Measurements from ENCODE around the gene CISD1.
"Not testable (repeated sequence)": the region's sequence is repeated elsewhere in the genome, so short reads cannot be mapped to it uniquely, and the experiment has no call there.

CISD1 gene

DNA sequence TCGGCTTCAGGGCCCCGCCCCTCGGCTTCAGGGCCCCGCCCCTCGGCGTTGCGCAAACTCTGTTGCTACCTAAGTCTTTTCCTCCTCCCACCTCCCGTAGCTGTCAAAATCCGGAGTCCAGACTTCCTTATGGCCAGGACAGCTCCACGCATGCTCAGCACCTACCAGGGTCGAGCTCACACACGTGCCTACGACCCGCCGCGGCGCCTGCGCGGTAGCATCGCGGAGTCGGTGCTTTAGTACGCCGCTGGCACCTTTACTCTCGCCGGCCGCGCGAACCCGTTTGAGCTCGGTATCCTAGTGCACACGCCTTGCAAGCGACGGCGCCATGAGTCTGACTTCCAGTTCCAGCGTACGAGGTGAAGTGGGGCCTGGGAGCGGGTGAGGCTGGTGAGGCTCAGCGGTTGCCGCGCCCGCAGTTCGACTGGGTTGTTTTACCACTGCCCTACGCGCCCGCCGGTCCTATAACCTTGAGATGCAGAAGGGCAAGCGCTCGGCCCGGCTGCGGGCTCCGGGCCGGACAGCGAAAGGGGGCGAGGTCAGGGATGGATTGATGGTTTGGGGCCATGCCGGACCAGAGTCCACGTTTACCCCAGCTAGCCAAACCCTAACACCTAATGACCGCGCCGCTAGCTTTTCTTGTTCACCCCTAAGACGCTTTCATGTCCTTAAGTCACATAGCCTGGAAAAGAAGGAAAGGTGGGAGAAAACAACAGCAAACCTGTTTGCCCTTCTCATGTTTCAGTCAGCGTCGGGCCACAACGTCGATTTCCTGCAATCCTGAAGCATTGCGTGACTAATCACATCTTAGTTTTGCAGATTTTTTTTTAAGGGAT is at the start of gene CISD1:
CISD1 (plus strand) TSS at position 217 of the 836 bp plus-strand sequence; CDS start at position 329, 112 bp downstream.
- DNase-seq = peak; percentile 87

DNA sequence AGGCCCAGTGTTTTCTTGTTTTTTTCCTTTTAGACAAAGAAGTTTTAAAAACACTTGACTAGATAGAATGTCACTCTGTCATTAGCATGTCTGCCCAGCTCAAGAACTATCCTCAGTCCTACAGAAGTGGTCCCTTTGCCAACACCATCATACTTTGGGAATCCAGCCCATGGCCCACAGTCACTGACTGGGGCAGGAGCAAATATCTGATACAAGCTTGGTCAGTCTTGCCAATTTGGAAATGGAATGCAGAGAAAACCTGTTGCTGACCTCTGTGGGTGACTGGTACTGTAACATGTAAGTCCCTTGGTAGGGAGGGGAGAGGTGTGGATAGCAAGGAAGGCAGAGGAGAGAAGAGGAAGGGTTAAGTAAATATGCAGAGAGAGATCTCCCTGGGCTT is 49.1 kb upstream of the CISD1 start:
- DNase-seq = no peak

DNA sequence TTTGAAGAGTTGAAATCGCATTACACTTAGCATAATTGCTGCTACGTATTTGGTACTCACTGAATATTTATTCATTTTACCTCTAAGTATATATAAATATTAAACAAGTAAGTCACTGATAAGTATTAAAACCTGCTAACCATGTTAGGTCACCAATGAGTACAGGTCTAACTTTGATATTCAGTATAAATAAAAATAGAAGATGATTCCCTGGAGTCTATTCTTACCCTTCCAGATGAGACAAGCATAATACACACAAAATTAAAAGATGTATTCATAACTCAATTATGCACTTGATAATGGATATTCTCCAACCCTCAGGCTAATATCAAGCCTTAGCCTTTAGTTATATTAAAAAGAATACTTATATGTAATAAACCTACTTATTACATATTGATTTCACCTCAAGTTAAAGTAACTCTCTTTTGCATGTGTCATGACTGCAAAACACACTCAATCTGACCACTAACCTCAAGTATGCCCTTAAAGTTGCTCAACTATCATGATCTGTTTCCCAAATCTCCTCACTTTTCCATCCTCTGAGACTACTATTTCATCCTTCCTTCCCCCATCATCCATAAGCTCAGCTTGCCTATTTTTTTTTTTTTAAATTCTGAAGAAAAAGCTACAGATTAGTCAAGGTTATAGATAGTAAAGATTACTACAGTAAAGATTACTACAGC is 48.1 kb upstream of the CISD1 start:
- no peak for DNase-seq

DNA sequence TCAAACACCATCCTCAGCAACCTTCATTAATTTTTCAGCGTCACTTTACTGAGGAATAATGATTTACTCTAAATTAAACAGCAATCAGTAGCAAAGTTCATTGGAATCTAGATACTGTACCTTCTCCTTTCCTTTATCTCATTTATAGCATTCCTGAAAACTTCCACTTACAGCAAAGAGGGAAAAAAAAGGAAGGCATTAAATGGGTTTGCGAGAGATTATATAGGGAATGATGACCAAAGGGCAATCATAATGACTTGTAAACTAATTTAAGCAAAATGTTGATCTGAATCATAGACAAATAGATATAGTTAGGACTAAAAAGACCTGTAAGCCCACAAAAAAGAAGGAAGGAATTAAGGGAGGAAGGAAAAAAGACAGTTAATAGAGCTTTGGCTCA is 43.3 kb upstream of the CISD1 start:
- no peak for DNase-seq

DNA sequence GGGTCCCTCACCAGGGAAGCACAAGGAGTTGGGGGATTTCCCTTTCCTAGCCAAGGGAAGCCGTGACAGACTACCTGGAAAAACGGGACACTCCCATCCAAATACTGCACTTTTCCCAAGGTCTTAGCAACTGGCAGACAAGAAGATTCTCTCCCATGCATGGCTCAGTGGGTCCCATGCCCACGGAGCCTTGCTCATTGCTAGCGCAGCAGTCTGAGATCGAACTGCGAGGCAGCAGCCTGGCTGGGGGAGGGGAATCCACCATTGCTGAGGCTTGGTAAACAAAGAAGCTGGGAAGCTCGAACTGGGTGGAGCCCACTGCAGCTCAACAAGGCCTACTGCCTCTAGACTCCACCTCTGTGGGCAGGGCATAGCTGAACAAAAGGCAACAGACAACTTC is 39.1 kb upstream of the CISD1 start:
- DNase-seq = not testable (repeated sequence)

DNA sequence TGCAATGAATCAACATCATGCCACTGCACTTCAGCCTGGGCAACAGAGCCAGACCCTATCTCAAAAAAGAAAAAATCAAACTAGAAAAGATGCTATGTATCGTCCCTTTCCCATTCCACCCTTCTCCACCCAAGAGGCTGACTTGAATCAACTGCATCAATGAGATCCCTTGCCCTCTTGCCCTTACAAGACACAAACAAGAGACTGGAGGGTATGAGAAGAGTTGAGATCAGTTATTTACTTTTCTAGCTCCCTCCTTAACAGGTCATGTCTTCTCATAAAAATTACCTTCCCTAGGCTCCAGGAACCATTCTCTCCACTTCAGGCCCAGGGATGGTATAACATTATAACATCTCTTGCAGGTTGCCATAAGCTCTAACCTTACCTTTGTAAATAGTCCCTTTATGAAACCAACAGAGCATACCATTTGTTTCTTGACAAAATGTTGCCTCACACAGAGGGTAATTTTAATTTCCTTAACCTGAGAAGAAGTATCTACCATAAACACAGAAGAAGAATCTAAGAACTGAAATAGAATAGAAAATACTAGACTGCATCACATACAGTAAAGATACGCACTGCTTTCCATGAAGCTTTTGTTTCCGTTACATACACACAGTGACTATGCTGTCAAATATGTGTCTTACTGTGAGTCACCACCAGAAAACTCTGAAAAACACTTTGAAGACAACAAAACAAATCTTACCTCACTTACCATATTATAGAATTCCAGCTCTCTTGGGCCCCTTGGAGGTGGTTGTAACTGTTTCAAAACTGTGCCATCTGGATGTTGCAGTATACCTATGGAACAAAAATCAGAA is 31.7 kb upstream of the CISD1 start:
- DNase-seq = no peak

DNA sequence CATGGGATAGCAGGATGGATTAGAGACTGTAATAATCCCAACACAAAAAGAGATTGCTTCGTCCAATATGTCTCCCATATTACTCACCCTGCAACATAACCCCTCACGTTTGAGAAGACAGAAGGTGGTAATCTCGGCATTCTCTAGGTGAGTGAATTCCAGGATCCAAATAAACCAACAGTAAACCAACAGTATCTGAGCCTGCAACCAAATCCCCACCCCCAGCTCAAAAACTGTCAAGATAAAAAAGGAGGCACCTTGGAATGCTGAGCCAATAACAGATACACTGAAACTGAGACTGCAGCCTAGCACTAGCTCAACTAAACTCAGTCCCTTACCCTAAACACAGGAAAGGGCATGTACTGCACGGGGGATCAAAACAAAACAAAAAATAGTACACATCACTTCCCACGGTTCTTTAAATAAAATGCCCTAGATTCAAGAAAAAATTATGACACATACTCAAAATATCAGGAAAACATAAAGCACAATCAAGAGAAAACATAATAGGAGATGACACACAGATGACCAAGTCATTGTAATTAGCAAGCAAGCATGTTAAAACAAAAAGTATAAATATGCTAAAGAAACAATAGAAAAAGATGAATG is 29.3 kb upstream of the CISD1 start:
- DNase-seq = no peak

DNA sequence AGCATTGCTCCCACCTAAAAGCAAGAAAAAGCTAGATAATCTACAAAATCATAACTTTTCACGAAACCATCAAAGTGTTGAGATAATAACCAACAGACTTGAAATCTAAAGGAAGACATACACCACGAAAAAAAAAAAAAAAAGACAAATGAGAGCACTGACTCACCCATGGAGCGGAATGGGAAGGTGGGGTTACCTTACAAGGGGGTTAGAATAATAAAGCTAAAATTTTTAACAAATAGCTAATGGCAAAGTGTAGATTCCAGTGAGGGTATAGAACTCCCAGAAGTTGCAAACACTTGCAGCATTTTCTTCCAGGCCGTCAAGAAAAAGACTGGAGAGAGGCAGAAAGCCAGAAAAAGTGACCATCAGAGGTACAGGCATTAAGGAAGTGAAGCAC is 28.4 kb upstream of the CISD1 start:
- no peak for DNase-seq

DNA sequence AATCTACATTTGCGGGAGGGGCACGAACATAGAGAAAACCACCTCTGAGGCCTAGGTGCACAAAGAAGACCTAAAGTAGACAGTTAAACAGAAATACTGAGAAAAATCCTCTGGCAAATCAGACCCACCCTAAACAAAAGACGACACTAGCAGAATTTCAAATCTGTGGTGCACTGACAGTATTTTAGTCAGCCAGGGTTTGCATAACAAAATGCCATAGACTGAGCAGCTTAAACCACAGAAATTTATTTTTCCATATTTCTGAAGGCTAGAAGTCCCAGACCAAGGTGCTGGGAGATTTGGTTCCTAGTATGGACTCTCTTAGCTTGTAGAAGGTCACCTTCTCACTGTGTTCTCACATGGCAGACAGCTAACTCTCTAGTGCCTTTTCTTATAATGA is 27.6 kb upstream of the CISD1 start:
- no peak for DNase-seq

DNA sequence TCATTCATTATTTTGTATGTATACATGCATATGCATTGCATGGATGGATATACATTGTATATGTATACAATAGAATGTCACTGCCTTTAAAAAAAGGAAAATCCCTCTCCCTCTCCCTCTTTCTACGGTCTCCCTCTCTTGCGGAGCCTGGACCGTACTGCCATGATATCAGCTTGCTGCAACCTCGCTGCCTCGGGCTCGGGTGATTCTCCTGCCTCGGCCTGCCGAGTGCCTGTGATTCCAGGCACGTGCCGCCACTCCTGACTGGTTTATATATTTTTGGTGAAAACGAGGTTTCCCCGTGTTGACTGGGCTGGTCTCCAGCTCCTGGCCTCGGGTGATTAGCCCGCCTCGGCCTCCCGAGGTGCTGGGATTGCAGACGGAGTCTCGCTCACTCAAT is 25.7 kb upstream of the CISD1 start:
- DNase-seq = no peak

DNA sequence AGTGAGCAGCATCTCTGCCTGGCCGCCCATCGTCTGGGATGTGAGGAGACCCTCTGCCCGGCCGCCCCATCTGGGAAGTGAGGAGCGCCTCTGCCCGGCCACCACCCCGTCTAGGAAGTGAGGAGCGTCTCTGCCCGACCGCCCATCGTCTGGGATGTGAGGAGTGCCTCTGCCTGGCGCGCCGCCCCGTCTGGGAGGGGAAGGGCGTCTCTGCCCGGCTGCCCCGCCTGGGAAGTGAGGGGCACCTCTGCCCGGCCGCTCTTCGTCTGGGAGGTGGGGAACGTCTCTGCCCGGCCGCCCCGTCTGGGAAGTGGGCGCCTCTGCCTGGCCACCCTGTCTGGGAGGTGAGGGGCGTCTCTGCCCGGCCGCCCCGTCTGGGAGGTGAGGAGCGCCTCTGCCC is 25.2 kb upstream of the CISD1 start:
- DNase-seq = not testable (repeated sequence)

DNA sequence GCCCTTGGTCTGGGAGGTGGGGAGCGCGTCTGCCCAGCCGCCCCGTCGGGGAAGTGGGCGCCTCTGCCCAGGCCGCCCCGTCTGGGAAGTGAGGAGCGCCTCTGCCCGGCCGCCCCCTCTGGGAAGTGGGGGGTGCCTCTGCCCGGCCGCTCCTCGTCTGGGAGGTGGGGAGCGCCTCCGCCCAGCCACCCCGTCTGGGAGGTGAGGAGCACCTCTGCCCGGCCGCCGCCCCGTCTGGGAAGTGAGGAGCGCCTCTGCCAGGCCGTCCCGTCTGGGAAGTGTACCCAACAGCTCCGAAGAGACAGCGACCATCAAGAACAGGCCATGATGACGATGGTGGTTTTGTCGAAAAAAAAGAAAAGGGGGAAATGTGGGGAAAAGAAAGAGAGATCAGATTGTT is 24.7 kb upstream of the CISD1 start:
- DNase-seq = not testable (repeated sequence)

DNA sequence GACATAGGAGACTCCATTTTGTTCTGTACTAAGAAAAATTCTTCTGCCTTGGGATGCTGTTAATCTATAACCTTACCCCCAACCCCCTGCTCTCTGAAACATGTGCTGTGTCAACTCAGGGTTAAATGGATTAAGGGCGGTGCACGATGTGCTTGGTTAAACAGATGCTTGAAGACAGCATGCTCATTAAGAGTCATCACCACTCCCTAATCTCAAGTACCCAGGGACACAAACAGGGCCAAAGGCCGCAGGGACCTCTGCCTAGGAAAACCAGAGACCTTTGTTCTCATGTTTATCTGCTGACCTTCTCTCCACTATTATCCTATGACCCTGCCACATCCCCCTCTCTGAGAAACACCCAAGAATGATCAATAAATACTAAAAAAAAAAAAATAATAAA is 24.3 kb upstream of the CISD1 start:
- not testable (repeated sequence) for DNase-seq

DNA sequence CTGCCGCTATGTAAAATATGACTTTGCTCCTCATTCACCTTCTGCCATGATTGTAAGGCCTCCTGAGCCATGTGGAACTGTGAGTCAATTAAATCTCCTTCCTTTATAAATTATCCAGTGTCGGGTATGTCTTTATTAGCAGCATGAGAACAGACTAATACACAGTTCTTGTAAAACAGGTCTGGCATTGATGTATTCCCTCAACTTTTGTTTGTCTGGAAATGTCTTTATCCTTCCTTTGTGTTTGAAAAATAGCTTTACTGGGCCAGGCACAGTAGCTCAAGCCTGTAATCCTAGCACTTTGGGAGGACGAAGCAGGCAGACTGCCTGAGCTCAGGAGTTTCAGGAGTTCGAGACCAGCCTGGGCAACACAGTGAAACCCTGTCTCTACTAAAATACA is 15.8 kb upstream of the CISD1 start:
- DNase-seq = no peak

DNA sequence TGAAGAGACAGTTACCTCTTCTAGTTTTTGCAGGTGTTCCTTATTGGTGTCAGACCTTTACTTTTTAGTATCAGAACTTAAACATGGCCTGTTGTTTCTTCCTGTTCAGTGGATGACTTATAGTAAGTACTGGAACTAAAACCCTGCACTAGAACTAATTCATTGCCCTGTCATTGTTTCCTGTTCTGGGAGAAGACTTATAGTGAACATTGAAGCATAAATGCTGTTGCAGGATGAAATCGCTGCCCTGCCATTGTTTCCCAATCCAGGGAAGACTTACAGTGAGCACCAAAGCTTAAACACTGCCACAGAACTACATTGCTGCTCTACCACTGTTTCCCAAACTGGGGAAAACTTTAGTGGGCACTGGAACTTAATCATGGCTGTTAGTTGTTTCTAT is 14.3 kb upstream of the CISD1 start:
- DNase-seq = no peak

DNA sequence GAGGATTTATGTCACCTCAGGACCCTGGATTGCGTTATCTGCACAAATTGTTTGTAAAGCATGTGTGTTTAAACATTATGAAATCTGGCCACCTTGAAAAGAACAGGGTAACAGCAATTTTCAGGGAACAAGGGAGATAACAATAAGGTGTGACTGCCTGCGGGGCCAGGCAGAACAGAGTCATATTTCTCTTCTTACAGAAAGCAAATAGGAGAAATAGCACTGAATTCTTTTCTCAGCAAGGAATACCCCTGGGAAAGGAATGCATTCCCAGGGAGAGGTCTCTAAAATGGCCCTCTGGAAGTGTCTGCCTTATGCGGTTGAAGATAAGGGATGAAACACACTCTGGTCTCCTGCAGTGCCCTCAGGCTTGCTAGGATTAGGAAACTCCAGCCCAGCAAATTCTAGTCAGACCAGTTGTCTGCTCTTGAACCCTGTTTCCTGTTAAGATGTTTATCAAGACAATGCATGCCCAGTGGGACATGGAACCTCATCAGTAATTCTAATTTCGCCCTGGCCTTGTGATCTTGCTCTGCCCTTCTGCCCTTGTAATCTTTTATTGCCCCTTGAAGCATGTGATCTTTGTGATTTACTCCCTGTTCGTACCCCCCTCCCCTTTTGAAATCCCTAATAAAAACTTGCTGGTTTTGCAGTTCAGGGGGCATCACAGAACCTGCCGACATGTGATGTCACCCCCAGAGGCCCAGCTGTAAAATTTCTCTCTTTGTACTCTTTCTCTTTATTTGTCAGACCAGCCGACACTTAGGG is 12.8 kb upstream of the CISD1 start:
- DNase-seq = not testable (repeated sequence)

DNA sequence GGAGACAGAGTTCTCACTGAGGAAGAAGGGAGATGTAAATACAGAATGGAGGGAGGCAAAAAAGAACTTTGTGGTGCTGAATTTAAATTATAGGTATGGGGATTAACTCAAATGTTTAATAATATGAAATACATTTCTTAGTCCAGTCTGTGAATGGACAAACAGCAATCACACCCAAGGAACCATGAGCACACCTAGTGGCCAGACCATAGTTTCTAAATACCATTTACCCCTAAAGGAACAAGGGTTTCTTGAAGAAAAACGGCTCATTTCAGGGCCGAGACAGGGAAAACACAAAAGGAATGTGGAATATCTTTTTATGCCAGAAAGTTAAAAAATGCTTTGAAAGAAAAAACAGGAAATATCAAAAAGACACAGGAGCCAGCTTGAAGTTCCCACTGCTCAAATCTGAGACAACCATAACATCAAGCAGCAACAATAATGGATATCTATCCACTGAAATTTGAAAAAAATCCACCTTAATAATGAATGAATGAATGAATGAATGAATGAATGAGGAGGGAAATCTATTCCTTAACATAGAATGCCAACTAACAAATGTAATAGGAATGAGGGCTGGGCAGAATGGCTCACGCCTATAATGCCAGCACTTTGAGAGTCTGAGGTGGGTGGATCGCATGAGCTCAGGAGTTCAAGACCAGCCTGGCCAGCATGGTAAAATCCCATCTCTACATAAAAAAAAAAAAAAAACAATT is 9.8 kb upstream of the CISD1 start:
- no peak for DNase-seq

DNA sequence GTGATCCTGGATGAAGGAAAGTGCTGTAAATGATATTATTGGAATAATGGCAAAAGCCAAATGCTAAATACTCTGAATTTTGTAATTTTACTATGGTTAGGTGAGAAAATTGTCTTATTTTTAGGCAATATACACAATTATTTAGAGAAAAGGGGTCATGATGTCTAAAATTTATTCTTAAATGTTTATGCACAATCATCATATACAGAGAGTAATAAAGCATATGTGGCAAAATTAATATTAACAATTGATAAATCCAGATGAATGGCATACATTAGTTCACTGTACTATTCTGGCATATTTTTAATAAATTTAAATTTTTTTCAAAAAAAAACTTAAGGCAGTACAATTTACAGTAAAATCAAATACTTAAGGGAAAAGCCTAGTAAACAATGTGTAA is 8.6 kb upstream of the CISD1 start:
- no peak for DNase-seq

DNA sequence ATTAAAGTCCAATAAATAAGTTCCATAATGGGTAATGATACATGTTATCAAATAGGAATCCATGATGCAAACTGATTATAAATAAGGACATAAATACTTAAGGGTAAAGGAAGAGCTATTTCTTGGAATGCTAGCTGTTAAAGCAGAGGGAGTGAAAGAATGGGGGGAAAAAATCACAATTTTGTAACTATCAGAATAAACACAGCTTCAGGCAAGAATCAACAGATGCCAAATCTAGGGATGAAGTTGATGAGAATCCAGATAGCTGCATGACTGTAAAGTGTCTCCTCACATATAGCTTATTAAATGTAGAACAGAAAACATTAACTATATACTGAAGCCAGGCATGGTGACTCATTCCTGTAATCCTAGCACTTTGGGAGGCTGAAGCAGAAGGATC is 6.2 kb upstream of the CISD1 start:
- DNase-seq = no peak

DNA sequence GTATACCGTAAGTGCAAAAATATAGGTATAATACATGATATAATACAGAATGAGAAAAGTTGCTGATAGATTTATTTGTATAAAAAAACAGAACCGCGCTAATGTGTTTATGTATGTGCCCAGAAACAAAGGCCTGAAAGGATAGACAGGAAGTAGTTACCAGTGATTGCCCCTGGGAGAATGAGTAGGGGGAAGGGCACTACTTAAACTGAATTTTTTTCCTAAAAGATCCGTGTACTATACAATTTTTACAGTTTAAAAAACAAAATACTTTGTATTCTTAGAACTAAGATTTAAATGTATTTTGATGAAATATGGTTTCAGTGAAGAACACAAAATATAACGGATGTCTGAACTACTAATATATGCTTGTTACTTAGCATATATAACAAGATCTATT is 4.2 kb upstream of the CISD1 start:
- no peak for DNase-seq

DNA sequence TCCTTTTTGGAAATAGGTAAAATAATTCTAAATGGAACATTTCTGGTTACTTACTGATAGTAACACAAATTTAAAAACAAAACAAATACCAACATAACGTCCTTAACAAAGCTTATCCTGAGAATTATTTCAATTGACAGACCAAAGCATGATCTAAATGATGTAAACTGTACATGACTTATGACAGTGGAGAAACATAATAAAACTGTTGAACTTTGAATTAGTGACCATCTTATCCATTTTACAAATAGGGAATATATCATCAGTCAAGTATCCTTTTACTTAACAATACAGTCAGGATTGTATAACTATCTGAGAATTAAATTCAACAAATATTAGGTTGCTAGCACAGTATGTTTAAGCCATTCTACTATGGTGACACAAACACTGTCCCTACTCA is 3.7 kb upstream of the CISD1 start:
- no peak for DNase-seq

Measured in NCI-H510A (cell line).